Activated naive CD8-positive, alpha-beta T cell treated with anti-CD3 and anti-CD28 coated beads for 36 hours (primary cell): Measurements from ENCODE around the gene CAPNS1. TPM values are rescaled to one million over a fixed set of nuclear protein-coding genes. Genes with fewer than 3 reads are reported as not detected.
"Not testable (repeated sequence)": the region's sequence is repeated elsewhere in the genome, so short reads cannot be mapped to it uniquely, and the experiment has no call there.

Experiments
- DNase-seq: peaks from one replicate; pipeline ENCODE4 v3.0.0; 2021
- H3K27ac Mint-ChIP-seq: one replicate; pipeline ENCODE4 v1.8.0; 2022; ENCODE audit warnings: mild to moderate bottlenecking, moderate library complexity, mixed read lengths
- H3K27me3 Mint-ChIP-seq: one replicate; pipeline ENCODE4 v1.8.0; 2022; ENCODE audit warnings: mild to moderate bottlenecking, mixed read lengths
- H3K36me3 Mint-ChIP-seq: one replicate; pipeline ENCODE4 v1.8.0; 2021; ENCODE audit warnings: mild to moderate bottlenecking, mixed read lengths
- H3K4me1 Mint-ChIP-seq: one replicate; pipeline ENCODE4 v1.8.0; 2021; ENCODE audit warnings: mixed read lengths
- H3K4me3 Mint-ChIP-seq: one replicate; pipeline ENCODE4 v1.8.0; 2022; ENCODE audit warnings: mild to moderate bottlenecking, moderate library complexity, mixed read lengths
- H3K9me3 Mint-ChIP-seq: one replicate; pipeline ENCODE4 v1.8.0; 2022; ENCODE audit warnings: mixed read lengths
- total RNA-seq, 2 experiments: library from RNA; stranded (reverse); gene quantifications; one replicate each; pipeline ENCODE4 v1.2.3, GENCODE V29; 2021

The CAPNS1 gene
- total RNA-seq, 2 experiments from 2014 or later = 292 to 307 TPM

- H3K4me1 Mint-ChIP-seq = peaks cover 17% of the 10 kb centered on the region
- not testable (repeated sequence) for H3K27ac Mint-ChIP-seq, H3K4me3 Mint-ChIP-seq, H3K9me3 Mint-ChIP-seq, DNase-seq, H3K36me3 Mint-ChIP-seq, H3K27me3 Mint-ChIP-seq
Observed at GRCh38 chr19:36131221-36131620, 8.6 kb upstream of the CAPNS1 start.

- H3K9me3 Mint-ChIP-seq, DNase-seq, H3K36me3 Mint-ChIP-seq, H3K27me3 Mint-ChIP-seq, H3K4me3 Mint-ChIP-seq, H3K27ac Mint-ChIP-seq: not testable (repeated sequence)
- peaks cover 18% of the 10 kb centered on the region for H3K4me1 Mint-ChIP-seq
Observed at GRCh38 chr19:36134867-36135266, 5.0 kb upstream of the CAPNS1 start.

- no peak for DNase-seq
- peaks cover 2% of the 10 kb centered on the region for H3K9me3 Mint-ChIP-seq
- no peak overlapping the region for H3K27ac Mint-ChIP-seq
- peaks cover 24% of the 10 kb centered on the region for H3K4me1 Mint-ChIP-seq
- no peak overlapping the region for H3K4me3 Mint-ChIP-seq
- peaks cover 9% of the 10 kb centered on the region for H3K36me3 Mint-ChIP-seq
- peaks cover 4% of the 10 kb centered on the region for H3K27me3 Mint-ChIP-seq
Observed at GRCh38 chr19:36136964-36137686, 2.7 kb upstream of the CAPNS1 start.

- DNase-seq = no peak
- H3K36me3 Mint-ChIP-seq = peaks cover 18% of the 10 kb centered on the region
- peaks cover 19% of the 10 kb centered on the region for H3K4me1 Mint-ChIP-seq
- H3K4me3 Mint-ChIP-seq = peak overlapping the region; percentile 89
- H3K9me3 Mint-ChIP-seq = peaks cover 2% of the 10 kb centered on the region
- peaks cover 4% of the 10 kb centered on the region for H3K27me3 Mint-ChIP-seq
- H3K27ac Mint-ChIP-seq = peak overlapping the region; percentile 90
Observed at GRCh38 chr19:36139120-36139472, 770 bp upstream of the CAPNS1 start.

- peaks cover 18% of the 10 kb centered on the region for H3K36me3 Mint-ChIP-seq
- peak overlapping the region; percentile 90 for H3K27ac Mint-ChIP-seq
- peak overlapping the region; percentile 89 for H3K4me3 Mint-ChIP-seq
- peak; percentile 46 for DNase-seq
- H3K9me3 Mint-ChIP-seq = peaks cover 2% of the 10 kb centered on the region
- H3K4me1 Mint-ChIP-seq = peaks cover 19% of the 10 kb centered on the region
- H3K27me3 Mint-ChIP-seq = peaks cover 4% of the 10 kb centered on the region
Observed at GRCh38 chr19:36140304-36141038, 605 bp downstream of the CAPNS1 start.

- peaks cover 19% of the 10 kb centered on the region for H3K4me1 Mint-ChIP-seq
- H3K27ac Mint-ChIP-seq = peak overlapping the region; percentile 49
- H3K9me3 Mint-ChIP-seq = peaks cover 2% of the 10 kb centered on the region
- peaks cover 25% of the 10 kb centered on the region for H3K36me3 Mint-ChIP-seq
- no peaks in the 10 kb centered on the region for H3K27me3 Mint-ChIP-seq
- peak overlapping the region; percentile 89 for H3K4me3 Mint-ChIP-seq
- DNase-seq = peak; percentile 87
Observed at GRCh38 chr19:36141039-36141927, 1.4 kb downstream of the CAPNS1 start.

GRCh38 chr19:36142046-36142445, 2.2 kb downstream of the CAPNS1 start:
- Mint-ChIP-seq H3K9me3 (peaks cover 2% of the 10 kb centered on the region), H3K27me3 (no peaks in the 10 kb centered on the region), H3K4me3 (no peak overlapping the region), H3K36me3 (peaks cover 29% of the 10 kb centered on the region), H3K4me1 (peaks cover 15% of the 10 kb centered on the region), H3K27ac (no peak overlapping the region)
- no peak for DNase-seq

GRCh38 chr19:36142496-36142895, 2.6 kb downstream of the CAPNS1 start:
- no peak for DNase-seq
- Mint-ChIP-seq H3K27me3 (no peaks in the 10 kb centered on the region), H3K9me3 (peaks cover 2% of the 10 kb centered on the region), H3K4me3 (no peak overlapping the region), H3K27ac (no peak overlapping the region), H3K36me3 (peaks cover 33% of the 10 kb centered on the region), H3K4me1 (peaks cover 15% of the 10 kb centered on the region)

GRCh38 chr19:36144624-36145023, 4.8 kb downstream of the CAPNS1 start:
- Mint-ChIP-seq H3K4me1 (peaks cover 12% of the 10 kb centered on the region), H3K27ac (no peak overlapping the region), H3K9me3 (peaks cover 2% of the 10 kb centered on the region), H3K36me3 (peaks cover 41% of the 10 kb centered on the region), H3K4me3 (no peak overlapping the region), H3K27me3 (no peaks in the 10 kb centered on the region)
- DNase-seq = no peak

GRCh38 chr19:36149673-36150406, 10.0 kb downstream of the CAPNS1 start:
- Mint-ChIP-seq H3K9me3 (no peaks in the 10 kb centered on the region), H3K4me1 (no peaks in the 10 kb centered on the region), H3K27ac (peak overlapping the region; percentile 25), H3K36me3 (peaks cover 28% of the 10 kb centered on the region), H3K4me3 (no peak overlapping the region), H3K27me3 (no peaks in the 10 kb centered on the region)
- DNase-seq = no peak

- no peaks in the 10 kb centered on the region for H3K9me3 Mint-ChIP-seq
- H3K27me3 Mint-ChIP-seq = no peaks in the 10 kb centered on the region
- H3K36me3 Mint-ChIP-seq = peaks cover 28% of the 10 kb centered on the region
- DNase-seq = no peak
- no peaks in the 10 kb centered on the region for H3K4me1 Mint-ChIP-seq
- H3K27ac Mint-ChIP-seq = no peak overlapping the region
- H3K4me3 Mint-ChIP-seq = no peak overlapping the region
Observed at GRCh38 chr19:36150586-36150985, 10.7 kb downstream of the CAPNS1 start.

- Mint-ChIP-seq H3K9me3 (no peaks in the 10 kb centered on the region), H3K27ac (peak overlapping the region; percentile 28), H3K4me3 (no peak overlapping the region), H3K27me3 (no peaks in the 10 kb centered on the region), H3K36me3 (peaks cover 20% of the 10 kb centered on the region), H3K4me1 (no peaks in the 10 kb centered on the region)
- no peak for DNase-seq
Observed at GRCh38 chr19:36151144-36152018, 11.5 kb downstream of the CAPNS1 start.

GRCh38 chr19:36152019-36152351, 12.1 kb downstream of the CAPNS1 start:
- no peak for DNase-seq
- H3K36me3 Mint-ChIP-seq = peaks cover 17% of the 10 kb centered on the region
- H3K9me3 Mint-ChIP-seq = no peaks in the 10 kb centered on the region
- no peak overlapping the region for H3K27ac Mint-ChIP-seq
- H3K4me3 Mint-ChIP-seq = no peak overlapping the region
- H3K27me3 Mint-ChIP-seq = no peaks in the 10 kb centered on the region
- H3K4me1 Mint-ChIP-seq = no peaks in the 10 kb centered on the region
